K562 (cell line): ENCODE data around the gene TTC31. TPM values are rescaled to one million over a fixed set of nuclear protein-coding genes. Genes with fewer than 3 reads are reported as not detected.

Source experiments
- EHMT2 ChIP-seq: fragments of 450-650 bp; IDR thresholded peaks from 2 replicates; pipeline ENCODE4 v1.6.1; 2018; ENCODE audit warnings: antibody characterized with exemption
- ELF4 ChIP-seq: fragments of 450-650 bp; formaldehyde crosslinking; IDR thresholded peaks from 2 replicates; pipeline ENCODE4 v1.4.0; 2022; ENCODE audit warnings: missing genetic modification characterization
- GTF2E2 ChIP-seq: fragments of 200-800 bp; sonication (Bioruptor generic); IDR thresholded peaks from 2 replicates; pipeline ENCODE4 v1.6.1; 2016; ENCODE audit warnings: missing genetic modification characterization, missing compliant biosample characterization
- NCOA2 ChIP-seq, 2 experiments: fragments of 450-650 bp; IDR thresholded peaks; 2 replicates each; pipeline ENCODE4 v1.6.1; 2018; ENCODE audit warnings: mild to moderate bottlenecking in 2 of 2, moderate library complexity in 1 of 2; ENCODE audit not compliant: partially characterized antibody in 2 of 2
- NONO ChIP-seq, 2 experiments: fragments of 200-400 bp in 1 of 2; fragments of 450-650 bp in 1 of 2; formaldehyde crosslinking in 1 of 2; IDR thresholded peaks; 2 replicates each; pipeline ENCODE4 v1.6.1; 2017; ENCODE audit warnings: low read depth in 2 of 2, mild to moderate bottlenecking in 2 of 2, moderate library complexity in 2 of 2, low read length in 1 of 2
- NR2C2 ChIP-seq, 2 experiments: fragments of 200-800 bp in 1 of 2; sonication (Bioruptor generic) in 1 of 2; sonication (generic) in 1 of 2; formaldehyde crosslinking in 1 of 2; IDR thresholded peaks; 2 replicates each; pipeline versions ENCODE4 v1.6.1 to v1.8.0; 2016 to 2022; ENCODE audit warnings: mild to moderate bottlenecking in 1 of 2, missing compliant biosample characterization in 1 of 2, missing genetic modification characterization in 1 of 2, missing genetic modification reagents in 1 of 2
- PURB ChIP-seq: sonication (generic); formaldehyde crosslinking; IDR thresholded peaks from 2 replicates; pipeline ENCODE4 v1.9.0; 2021; ENCODE audit warnings: low read depth, mild to moderate bottlenecking, missing genetic modification reagents
- RNF2 ChIP-seq: sonication (generic); IDR thresholded peaks from 2 replicates; pipeline ENCODE4 v1.6.1; 2016
- SREBF2 ChIP-seq: sonication (generic); formaldehyde crosslinking; IDR thresholded peaks from 2 replicates; pipeline ENCODE4 v1.4.0; 2020; ENCODE audit warnings: mild to moderate bottlenecking, missing genetic modification reagents
- YBX1 ChIP-seq: fragments of 450-650 bp; IDR thresholded peaks from 2 replicates; pipeline ENCODE4 v1.7.1; 2016; ENCODE audit warnings: mild to moderate bottlenecking
- ZNF133 ChIP-seq: fragments of 250-450 bp; sonication (Bioruptor Pico); IDR thresholded peaks from 2 replicates; pipeline ENCODE4 v1.4.0; 2020; ENCODE audit warnings: mild to moderate bottlenecking
- ZNF253 ChIP-seq: fragments of 250-450 bp; sonication (Bioruptor Pico); conservative IDR thresholded peaks from 2 replicates; pipeline ENCODE4 v1.6.1; 2021; ENCODE audit warnings: mild to moderate bottlenecking
- ZNF830 ChIP-seq: fragments of 250-450 bp; sonication (Bioruptor Pico); IDR thresholded peaks from 2 replicates; pipeline ENCODE4 v1.5.0; 2021; ENCODE audit warnings: mild to moderate bottlenecking
- polyA plus RNA-seq, 8 experiments: library from polyadenylated mRNA; depleted of rRNA in 4 of 8; stranded (reverse) in 5 of 8; unstranded in 3 of 8; fragments of >200 nt; fragmentation: Nextera tagmentation in 2 of 8; fragmentation: Illumina TruSeq in 1 of 8; extraction: Ambion mirVana in 2 of 8; extraction: Trizol in 1 of 8; gene quantifications; 2 replicates each; pipeline versions ENCODE4 v1.2.1 to v1.2.3, GENCODE V29; 2011 to 2014; ENCODE audit warnings: inconsistent platforms in 1 of 8, missing spikeins in 1 of 8
- total RNA-seq, 7 experiments: library from RNA; depleted of rRNA in 6 of 7; stranded (reverse); fragments of >200 nt in 6 of 7; fragmentation: Illumina TruSeq in 2 of 7; extraction: Trizol in 2 of 7; gene quantifications; 2 replicates each; pipeline versions ENCODE4 v1.2.1 to v1.2.3, GENCODE V29; 2011 to 2021; ENCODE audit warnings: low replicate concordance in 1 of 7
- TF ChIP-seq, protein P1 (sequence below): fragments of 450-650 bp; IDR thresholded peaks from 2 replicates; pipeline ENCODE4 v1.6.1; 2016; ENCODE audit warnings: mild to moderate bottlenecking, moderate library complexity
- TF ChIP-seq, protein P2 (sequence below): fragments of 250-450 bp; sonication (Bioruptor Pico); IDR thresholded peaks from 2 replicates; pipeline ENCODE4 v1.8.0; 2021; ENCODE audit warnings: mild to moderate bottlenecking, moderate library complexity

Gene TTC31
- total and polyA plus RNA-seq, 9 of the 15 experiments (the other 6 are each of a cell fraction or from before 2014, with no cell fraction given), result 4.7 to 30.5 (median 15.9) TPM

GRCh38 chr2:74530239-74531187, 47.6 kb downstream of the TTC31 start (continued):
- TF ChIP-seq, protein P1, sequence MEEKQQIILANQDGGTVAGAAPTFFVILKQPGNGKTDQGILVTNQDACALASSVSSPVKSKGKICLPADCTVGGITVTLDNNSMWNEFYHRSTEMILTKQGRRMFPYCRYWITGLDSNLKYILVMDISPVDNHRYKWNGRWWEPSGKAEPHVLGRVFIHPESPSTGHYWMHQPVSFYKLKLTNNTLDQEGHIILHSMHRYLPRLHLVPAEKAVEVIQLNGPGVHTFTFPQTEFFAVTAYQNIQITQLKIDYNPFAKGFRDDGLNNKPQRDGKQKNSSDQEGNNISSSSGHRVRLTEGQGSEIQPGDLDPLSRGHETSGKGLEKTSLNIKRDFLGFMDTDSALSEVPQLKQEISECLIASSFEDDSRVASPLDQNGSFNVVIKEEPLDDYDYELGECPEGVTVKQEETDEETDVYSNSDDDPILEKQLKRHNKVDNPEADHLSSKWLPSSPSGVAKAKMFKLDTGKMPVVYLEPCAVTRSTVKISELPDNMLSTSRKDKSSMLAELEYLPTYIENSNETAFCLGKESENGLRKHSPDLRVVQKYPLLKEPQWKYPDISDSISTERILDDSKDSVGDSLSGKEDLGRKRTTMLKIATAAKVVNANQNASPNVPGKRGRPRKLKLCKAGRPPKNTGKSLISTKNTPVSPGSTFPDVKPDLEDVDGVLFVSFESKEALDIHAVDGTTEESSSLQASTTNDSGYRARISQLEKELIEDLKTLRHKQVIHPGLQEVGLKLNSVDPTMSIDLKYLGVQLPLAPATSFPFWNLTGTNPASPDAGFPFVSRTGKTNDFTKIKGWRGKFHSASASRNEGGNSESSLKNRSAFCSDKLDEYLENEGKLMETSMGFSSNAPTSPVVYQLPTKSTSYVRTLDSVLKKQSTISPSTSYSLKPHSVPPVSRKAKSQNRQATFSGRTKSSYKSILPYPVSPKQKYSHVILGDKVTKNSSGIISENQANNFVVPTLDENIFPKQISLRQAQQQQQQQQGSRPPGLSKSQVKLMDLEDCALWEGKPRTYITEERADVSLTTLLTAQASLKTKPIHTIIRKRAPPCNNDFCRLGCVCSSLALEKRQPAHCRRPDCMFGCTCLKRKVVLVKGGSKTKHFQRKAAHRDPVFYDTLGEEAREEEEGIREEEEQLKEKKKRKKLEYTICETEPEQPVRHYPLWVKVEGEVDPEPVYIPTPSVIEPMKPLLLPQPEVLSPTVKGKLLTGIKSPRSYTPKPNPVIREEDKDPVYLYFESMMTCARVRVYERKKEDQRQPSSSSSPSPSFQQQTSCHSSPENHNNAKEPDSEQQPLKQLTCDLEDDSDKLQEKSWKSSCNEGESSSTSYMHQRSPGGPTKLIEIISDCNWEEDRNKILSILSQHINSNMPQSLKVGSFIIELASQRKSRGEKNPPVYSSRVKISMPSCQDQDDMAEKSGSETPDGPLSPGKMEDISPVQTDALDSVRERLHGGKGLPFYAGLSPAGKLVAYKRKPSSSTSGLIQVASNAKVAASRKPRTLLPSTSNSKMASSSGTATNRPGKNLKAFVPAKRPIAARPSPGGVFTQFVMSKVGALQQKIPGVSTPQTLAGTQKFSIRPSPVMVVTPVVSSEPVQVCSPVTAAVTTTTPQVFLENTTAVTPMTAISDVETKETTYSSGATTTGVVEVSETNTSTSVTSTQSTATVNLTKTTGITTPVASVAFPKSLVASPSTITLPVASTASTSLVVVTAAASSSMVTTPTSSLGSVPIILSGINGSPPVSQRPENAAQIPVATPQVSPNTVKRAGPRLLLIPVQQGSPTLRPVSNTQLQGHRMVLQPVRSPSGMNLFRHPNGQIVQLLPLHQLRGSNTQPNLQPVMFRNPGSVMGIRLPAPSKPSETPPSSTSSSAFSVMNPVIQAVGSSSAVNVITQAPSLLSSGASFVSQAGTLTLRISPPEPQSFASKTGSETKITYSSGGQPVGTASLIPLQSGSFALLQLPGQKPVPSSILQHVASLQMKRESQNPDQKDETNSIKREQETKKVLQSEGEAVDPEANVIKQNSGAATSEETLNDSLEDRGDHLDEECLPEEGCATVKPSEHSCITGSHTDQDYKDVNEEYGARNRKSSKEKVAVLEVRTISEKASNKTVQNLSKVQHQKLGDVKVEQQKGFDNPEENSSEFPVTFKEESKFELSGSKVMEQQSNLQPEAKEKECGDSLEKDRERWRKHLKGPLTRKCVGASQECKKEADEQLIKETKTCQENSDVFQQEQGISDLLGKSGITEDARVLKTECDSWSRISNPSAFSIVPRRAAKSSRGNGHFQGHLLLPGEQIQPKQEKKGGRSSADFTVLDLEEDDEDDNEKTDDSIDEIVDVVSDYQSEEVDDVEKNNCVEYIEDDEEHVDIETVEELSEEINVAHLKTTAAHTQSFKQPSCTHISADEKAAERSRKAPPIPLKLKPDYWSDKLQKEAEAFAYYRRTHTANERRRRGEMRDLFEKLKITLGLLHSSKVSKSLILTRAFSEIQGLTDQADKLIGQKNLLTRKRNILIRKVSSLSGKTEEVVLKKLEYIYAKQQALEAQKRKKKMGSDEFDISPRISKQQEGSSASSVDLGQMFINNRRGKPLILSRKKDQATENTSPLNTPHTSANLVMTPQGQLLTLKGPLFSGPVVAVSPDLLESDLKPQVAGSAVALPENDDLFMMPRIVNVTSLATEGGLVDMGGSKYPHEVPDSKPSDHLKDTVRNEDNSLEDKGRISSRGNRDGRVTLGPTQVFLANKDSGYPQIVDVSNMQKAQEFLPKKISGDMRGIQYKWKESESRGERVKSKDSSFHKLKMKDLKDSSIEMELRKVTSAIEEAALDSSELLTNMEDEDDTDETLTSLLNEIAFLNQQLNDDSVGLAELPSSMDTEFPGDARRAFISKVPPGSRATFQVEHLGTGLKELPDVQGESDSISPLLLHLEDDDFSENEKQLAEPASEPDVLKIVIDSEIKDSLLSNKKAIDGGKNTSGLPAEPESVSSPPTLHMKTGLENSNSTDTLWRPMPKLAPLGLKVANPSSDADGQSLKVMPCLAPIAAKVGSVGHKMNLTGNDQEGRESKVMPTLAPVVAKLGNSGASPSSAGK, result peak; percentile 96
- TF ChIP-seq NCOA2 (IDR thresholded peaks at IDR 0.05; ENCODE audit: partially characterized antibody in 2 of 2) (no peak), GTF2E2 (tag) (peak; percentile 46; the same call in 1 of the 2 replicates), SREBF2 (CRISPR knock-in tag) (no peak), YBX1 (no peak), NR2C2 (CRISPR knock-in tag; IDR thresholded peaks at IDR 0.05) (peak; percentile 61), NR2C2 (tag; IDR thresholded peaks at IDR 0.05) (no peak; the same call in 1 of the 2 replicates), ZNF253 (CRISPR knock-in tag) (no peak), ZNF133 (CRISPR knock-in tag) (no peak), ZNF830 (0 out of 2 replicates have a peak, but pooled peaks have one; percentile 58), NONO (IDR thresholded peaks at IDR 0.05; ENCODE audit: low read depth in 2 of 2, low read length in 1 of 2) (no peak), PURB (CRISPR knock-in tag) (no peak), EHMT2 (no peak), RNF2 (peak; percentile 85; the same call in 1 of the 2 replicates), ELF4 (CRISPR knock-in tag) (no peak)
- TF ChIP-seq, protein P2, sequence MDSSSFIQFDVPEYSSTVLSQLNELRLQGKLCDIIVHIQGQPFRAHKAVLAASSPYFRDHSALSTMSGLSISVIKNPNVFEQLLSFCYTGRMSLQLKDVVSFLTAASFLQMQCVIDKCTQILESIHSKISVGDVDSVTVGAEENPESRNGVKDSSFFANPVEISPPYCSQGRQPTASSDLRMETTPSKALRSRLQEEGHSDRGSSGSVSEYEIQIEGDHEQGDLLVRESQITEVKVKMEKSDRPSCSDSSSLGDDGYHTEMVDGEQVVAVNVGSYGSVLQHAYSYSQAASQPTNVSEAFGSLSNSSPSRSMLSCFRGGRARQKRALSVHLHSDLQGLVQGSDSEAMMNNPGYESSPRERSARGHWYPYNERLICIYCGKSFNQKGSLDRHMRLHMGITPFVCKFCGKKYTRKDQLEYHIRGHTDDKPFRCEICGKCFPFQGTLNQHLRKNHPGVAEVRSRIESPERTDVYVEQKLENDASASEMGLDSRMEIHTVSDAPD (CRISPR knock-in tag), result no peak
